NCI-H2196 treated with DMSO at 0.1 percent for 48 hours (cell line): Measurements from ENCODE around the gene PPP4R2.
"Not testable (repeated sequence)": the region's sequence is repeated elsewhere in the genome, so short reads cannot be mapped to it uniquely, and the experiment has no call there.

ENCODE experiments used
- DNase-seq: peaks from one replicate; lab custom pipeline; 2025; ENCODE audit not compliant: unreplicated experiment; lab: John Stamatoyannopoulos, UW

PPP4R2 gene

DNA sequence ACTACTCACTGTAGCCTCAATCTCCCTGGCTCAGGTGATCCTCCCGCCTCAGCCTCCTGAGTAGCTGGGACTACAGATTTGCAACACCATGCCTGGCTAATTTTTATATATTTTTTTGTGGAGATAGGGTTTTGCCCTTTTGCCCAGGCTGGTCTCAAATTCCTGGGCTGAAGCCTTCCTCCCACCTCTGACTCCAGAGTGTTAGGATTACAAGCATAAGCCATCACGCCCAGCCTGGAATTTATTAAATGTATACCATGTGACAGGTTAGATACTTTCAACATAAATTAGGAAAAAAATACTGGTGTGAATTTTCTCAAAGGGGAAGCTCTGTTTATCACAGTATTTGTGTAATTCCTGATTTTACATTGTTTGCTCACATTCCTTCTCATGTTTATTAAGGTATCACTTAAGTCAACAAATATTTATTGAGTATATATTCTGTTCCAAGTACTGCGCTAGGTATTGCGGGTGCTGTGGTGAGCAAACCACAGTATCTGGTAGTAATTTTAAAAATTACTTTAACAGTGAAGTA lies 24.8 kb downstream of the PPP4R2 start:
- DNase-seq, result no peak

DNA sequence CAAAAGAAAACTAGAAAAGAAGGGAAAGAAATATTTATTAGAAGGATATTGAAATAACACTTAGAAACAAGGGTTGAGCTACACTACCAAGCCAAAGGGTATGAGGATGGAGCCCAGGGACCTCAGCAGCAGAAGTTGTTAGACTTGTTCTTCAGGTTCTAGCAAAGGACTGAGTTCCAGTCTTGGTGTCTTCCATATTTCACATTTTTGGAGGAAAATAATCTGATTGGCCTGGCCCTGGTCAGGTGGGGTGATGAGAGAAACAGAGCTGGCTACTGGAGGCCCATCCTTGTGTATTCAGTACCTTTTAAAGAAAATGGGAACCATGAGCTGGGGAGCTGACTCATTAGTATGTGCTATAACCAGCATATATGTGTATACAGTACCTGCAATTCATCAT lies 28.2 kb downstream of the PPP4R2 start:
- DNase-seq, result no peak

- DNase-seq, result no peak
These were observed 29.6 kb downstream of the PPP4R2 start for GRCh38 chr3:73026111-73026759.

DNA sequence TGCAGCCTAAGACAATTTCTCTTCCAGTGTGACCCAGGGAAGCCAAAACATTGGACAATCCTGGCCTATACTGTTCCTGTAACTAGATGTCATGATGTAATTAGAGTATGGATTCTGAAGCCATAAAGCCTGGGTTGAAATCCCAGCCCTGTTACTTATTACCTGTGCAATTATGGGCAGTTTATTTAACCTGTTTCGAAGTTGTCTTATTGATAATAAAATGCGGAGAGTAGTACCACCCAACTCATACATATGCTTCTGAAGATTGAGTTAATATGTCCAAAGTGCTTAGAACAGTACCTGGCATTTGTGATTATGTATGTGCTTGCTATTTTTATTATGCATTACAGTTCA lies 30.1 kb downstream of the PPP4R2 start:
- no peak for DNase-seq

GRCh38 chr3:73028803-73029202 lies 32.2 kb downstream of the PPP4R2 start:
- no peak for DNase-seq

DNA sequence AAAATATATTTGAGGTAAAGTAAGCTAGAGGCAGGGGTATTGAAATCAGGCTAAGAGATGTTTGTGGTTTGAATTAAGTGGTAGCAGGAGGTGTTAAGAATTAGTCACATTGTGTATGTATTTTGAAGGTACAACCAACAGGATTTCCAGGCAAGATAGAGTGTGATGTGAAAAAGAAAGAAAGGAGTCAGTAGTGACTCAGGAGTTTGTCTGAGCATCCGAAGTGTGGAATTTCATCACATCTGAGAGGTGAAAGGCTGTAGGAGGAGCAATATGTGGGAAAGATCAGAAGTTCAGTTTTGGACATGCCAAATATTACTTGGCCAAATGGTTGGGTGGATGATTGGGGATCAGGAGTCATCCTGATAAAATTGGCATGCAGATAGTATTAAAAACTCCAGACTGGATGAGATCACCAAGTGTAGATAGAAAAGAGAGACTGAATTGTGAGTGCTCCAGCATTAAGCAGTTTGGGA lies 32.7 kb downstream of the PPP4R2 start:
- no peak for DNase-seq

DNA sequence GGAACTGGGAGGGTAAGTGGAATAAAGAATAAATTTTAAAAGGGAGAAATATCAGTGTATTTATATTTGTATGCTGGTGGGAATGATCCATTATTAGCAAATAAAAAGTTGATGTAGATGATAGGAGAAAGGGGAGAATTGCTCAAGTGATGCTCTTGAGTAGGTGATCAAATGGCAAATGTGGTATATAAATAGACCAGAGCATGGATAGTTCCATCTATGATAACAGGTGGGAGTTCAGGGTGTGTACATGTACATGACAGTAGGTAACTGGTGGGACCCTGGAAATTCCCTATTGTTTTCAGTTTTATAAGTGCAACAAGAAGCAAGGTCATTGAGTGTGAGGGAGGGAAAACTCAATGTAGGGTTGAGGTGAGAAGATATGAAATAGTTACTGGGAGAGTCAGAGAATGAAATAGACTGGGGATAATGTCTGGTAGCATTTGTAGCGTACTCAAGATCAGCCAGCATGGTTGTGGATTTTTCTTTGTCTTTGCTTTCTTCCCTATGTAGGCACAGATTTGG lies 33.5 kb downstream of the PPP4R2 start:
- no peak for DNase-seq

- DNase-seq, result no peak
These were observed 35.0 kb downstream of the PPP4R2 start for GRCh38 chr3:73031573-73032103.

- DNase-seq, result no peak
These were observed 40.3 kb downstream of the PPP4R2 start for GRCh38 chr3:73036694-73037591.

DNA sequence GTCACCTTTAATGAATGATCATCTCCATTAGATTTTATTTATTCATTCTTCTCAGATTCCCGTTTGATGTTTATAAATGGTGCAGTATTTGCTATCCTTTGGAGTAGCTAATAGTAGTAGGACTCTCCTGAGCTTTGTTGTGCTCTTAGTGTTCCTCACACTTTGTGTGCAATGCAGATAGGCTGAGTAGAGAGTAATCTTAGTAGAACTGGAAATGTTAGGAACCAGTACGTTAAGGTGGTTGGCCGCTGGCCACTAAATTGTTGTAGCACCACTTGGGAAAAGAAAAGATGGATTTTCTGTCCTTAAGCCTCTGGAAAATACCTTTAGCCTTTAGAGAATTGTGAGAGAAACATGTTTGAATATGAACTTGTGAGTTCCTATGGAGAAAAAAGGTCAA lies 44.9 kb downstream of the PPP4R2 start:
- no peak for DNase-seq

DNA sequence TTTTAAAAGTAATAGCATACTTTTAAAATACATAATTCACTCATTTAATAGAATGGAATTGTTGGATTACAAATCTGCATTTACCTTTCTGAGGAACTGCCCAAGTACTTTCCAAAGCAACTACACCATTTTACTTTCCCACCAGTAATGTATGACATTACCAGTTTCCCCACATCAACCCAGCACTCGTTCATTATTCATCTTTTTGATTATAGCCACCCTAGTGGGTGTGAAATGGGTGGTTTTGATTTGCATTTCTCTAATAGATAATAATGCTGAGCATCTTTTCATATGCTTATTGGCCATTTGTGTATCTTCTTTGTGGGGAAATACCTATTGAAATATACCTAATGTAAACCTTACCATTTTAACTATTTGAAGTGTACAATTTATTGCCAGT lies 46.8 kb downstream of the PPP4R2 start:
- DNase-seq, result no peak

GRCh38 chr3:73045391-73045790 lies 48.8 kb downstream of the PPP4R2 start:
- no peak for DNase-seq

DNA sequence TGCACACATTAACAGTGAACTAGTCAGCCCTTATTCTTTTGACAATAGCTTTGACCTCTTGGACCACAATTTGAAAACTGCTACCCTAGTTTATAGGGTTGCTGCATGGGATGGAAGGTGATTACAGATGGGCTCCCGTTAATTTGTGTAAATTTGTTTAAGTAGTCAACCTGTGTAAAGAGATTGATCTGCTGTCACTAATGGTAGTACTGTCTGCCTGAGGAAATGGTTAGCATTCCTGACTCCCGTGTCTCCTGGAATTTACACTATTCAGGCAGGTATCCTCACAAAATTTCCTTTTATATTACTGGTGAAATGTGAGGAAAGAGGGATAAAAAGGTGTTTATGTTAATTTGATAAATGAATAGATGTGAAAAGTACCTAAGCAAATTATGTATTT lies 49.6 kb downstream of the PPP4R2 start:
- DNase-seq, result no peak

DNA sequence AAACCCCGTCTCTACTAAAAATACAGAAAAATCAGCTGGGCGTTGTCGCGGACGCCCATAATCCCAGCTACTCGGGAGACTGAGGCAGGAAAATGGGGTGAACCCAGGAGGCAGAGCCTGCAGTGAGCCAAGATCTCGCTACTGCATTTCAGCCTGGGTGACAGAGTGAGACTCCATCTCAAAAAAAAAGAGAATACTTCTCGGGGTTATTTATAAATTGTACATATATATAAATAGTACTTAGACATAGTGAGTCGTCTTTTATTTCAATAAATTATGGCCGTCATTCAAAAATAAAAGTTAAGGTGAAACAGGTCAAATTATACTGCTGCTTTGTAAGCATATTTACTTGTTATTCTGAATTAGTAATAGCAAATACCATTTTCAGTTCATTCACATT lies 52.7 kb downstream of the PPP4R2 start:
- no peak for DNase-seq

GRCh38 chr3:73052857-73053256 lies 56.2 kb downstream of the PPP4R2 start:
- DNase-seq, result no peak

GRCh38 chr3:73055583-73055982 lies 59.0 kb downstream of the PPP4R2 start:
- no peak for DNase-seq

DNA sequence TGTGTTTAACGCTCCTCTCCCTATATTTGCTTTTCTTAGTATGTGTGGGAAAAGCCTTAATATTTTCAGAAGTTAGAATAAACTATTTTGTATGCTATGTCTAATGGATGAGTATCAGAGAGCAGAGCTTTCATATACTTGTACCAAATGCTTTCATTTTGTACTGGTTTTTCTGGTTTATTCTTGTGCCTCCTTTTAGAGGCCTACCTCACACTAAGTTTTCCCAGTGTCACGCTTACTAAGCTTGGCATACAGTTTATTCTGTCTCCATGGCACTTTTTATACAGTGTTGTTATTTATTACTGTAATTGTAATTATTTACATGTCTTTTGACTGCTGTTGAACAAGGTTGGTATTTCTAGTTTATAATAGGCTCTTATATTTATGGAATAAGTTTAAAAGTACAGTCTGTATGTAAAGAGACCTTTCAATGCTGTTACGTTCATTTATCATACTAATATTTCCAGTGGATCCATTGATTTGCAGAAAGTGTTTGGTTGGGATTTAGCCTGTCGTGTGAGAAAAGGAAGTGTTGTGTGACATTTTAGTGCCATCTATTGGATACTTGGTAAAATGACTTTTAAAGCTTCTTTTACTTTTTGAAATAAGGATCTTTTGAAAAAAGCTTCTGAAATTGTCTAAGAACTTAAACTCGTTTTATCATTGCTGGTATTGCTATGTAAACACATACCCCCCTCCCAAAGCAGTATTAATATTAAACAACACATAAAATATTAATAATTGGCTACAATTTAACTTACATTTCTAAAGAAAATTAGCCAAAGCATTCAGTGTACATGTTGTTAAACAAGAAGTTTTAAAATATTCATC lies 59.6 kb downstream of the PPP4R2 start:
- peak; percentile 10 for DNase-seq

- no peak for DNase-seq
These were observed 60.2 kb downstream of the PPP4R2 start for GRCh38 chr3:73056845-73057150.

DNA sequence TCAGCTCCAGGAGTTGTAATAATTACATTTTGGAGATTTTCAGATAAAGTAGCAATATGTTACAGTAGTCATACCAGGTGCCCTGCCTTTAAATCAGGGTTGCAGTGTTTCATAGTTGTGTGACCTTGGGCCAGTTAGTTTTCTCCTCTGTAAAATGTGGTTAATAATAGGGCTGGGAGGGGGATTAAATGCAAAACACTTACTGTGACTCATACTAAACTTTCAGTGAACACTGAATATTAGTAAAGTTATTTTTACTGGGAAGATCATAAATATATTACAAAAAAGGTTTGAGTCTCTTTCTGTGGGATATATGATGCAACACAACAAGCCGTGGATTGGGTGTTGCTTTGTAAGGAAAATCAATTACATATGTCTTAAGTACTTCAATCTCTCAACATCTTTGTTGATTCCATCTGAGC lies 63.7 kb downstream of the PPP4R2 start:
- DNase-seq, result no peak

- no peak for DNase-seq
These were observed 64.8 kb downstream of the PPP4R2 start, which contains the start of gene EBLN2 for GRCh38 chr3:73061416-73061815. Gene EBLN2, plus strand, starts transcription at chr3:73061659. Its CDS starts 423 bp downstream, at chr3:73062082.

GRCh38 chr3:73066243-73066642 lies 69.6 kb downstream of the PPP4R2 start:
- DNase-seq, result not testable (repeated sequence)
